SU-DHL-6 (cell line): ENCODE measurements around the gene PLEKHA7.

Experiments
- H2AFZ ChIP-seq: fragments of 200-600 bp; sonication (generic); 2 replicates; pipeline ENCODE4 v1.6.1; 2014; ENCODE audit warnings: low read depth, mild to moderate bottlenecking, moderate library complexity, mixed read lengths, antibody characterized with exemption, low read length; ENCODE audit not compliant: severe bottlenecking
- H3F3A ChIP-seq: fragments of 200-600 bp; shearing (Covaris generic); 2 replicates; pipeline ENCODE4 v1.6.0; 2016; ENCODE audit warnings: antibody characterized with exemption, mild to moderate bottlenecking; ENCODE audit not compliant: insufficient read depth
- H3K27ac ChIP-seq: fragments of 200-600 bp; sonication (generic); 2 replicates; pipeline ENCODE4 v1.5.1; 2016; ENCODE audit warnings: low read depth, mild to moderate bottlenecking, low read length, moderate library complexity, mixed read lengths
- H3K27me3 ChIP-seq: fragments of 200-600 bp; sonication (generic), shearing (Covaris generic); 2 replicates; pipeline ENCODE4 v1.6.0; 2014; ENCODE audit warnings: mild to moderate bottlenecking, low read length
- H3K36me3 ChIP-seq: fragments of 200-600 bp; sonication (generic); 2 replicates; pipeline ENCODE4 v1.6.1; 2014; ENCODE audit warnings: mild to moderate bottlenecking, low read length, mixed read lengths
- H3K4me2 ChIP-seq: fragments of 300-600, 200-600 bp; shearing (Covaris generic), sonication (generic); 2 replicates; pipeline ENCODE4 v1.6.0; 2014; ENCODE audit warnings: low read length, low read depth, mild to moderate bottlenecking; ENCODE audit not compliant: poor library complexity, severe bottlenecking
- H3K4me3 ChIP-seq: fragments of 200-600 bp; sonication (generic); 2 replicates; pipeline ENCODE4 v1.5.1; 2014; ENCODE audit warnings: antibody characterized with exemption, low read length, mild to moderate bottlenecking, mixed read lengths; ENCODE audit not compliant: insufficient read depth, poor library complexity, severe bottlenecking
- H3K79me2 ChIP-seq: fragments of 200-600 bp; sonication (generic); 2 replicates; pipeline ENCODE4 v1.6.1; 2014; ENCODE audit warnings: mild to moderate bottlenecking, low read length, moderate library complexity; ENCODE audit not compliant: insufficient read depth
- H3K9ac ChIP-seq: fragments of 200-600 bp; sonication (generic); 2 replicates; pipeline ENCODE4 v1.7.0; 2014; ENCODE audit warnings: mild to moderate bottlenecking, low read length
- H3K9me2 ChIP-seq: fragments of 200-600 bp; sonication (generic); replicated peaks from 2 replicates; pipeline ENCODE4 v1.6.1; 2014; ENCODE audit warnings: low read length; ENCODE audit not compliant: insufficient read depth
- H3K9me3 ChIP-seq: fragments of 200-600 bp; sonication (generic); 2 replicates; pipeline ENCODE4 v1.6.1; 2014; ENCODE audit warnings: low read length, mixed read lengths; ENCODE audit not compliant: insufficient read depth
- H4K20me1 ChIP-seq: fragments of 200-600 bp; sonication (generic); 2 replicates; pipeline ENCODE4 v1.6.1; 2014; ENCODE audit warnings: low read depth, mild to moderate bottlenecking, antibody characterized with exemption, low read length, moderate library complexity, mixed read lengths
- CTCF ChIP-seq: fragments of 200-600 bp; sonication (generic); IDR thresholded peaks from one replicate; pipeline ENCODE4 v1.5.1; 2017; ENCODE audit warnings: antibody characterized with exemption, mild to moderate bottlenecking, low read length, moderate library complexity; ENCODE audit not compliant: insufficient read depth, poor library complexity, severe bottlenecking
- EZH2phosphoT487 ChIP-seq: fragments of 200-600 bp; sonication (generic), shearing (Covaris generic); conservative IDR thresholded peaks from 2 replicates; pipeline ENCODE4 v1.6.1; 2018; ENCODE audit warnings: mild to moderate bottlenecking, antibody characterized with exemption, low read length, moderate library complexity, mixed read lengths

PLEKHA7 gene

GRCh38 chr11:17012712-17013547 lies 1.3 kb downstream of the PLEKHA7 start:
- Histone ChIP-seq H3K4me3 (no peak overlapping the region), H3K9ac (no peak overlapping the region), H3K36me3 (no peaks in the 10 kb centered on the region), H3K27me3 (no peaks in the 10 kb centered on the region), H2AFZ (no peak overlapping the region), H3F3A (no peaks in the 10 kb centered on the region), H4K20me1 (no peaks in the 10 kb centered on the region), H3K9me3 (no peaks in the 10 kb centered on the region), H3K79me2 (no peaks in the 10 kb centered on the region), H3K4me2 (no peak overlapping the region), H3K27ac (no peak overlapping the region), H3K9me2 (no peaks in the 10 kb centered on the region)
- TF ChIP-seq EZH2phosphoT487 (no peak), CTCF (no peak)

GRCh38 chr11:17012179-17012578 lies 2.0 kb downstream of the PLEKHA7 start:
- Histone ChIP-seq H3K9ac (no peak overlapping the region), H3F3A (no peaks in the 10 kb centered on the region), H3K4me2 (no peak overlapping the region), H2AFZ (no peak overlapping the region), H3K9me2 (no peaks in the 10 kb centered on the region), H4K20me1 (no peaks in the 10 kb centered on the region), H3K9me3 (no peaks in the 10 kb centered on the region), H3K36me3 (no peaks in the 10 kb centered on the region), H3K79me2 (no peaks in the 10 kb centered on the region), H3K27ac (no peak overlapping the region), H3K27me3 (no peaks in the 10 kb centered on the region), H3K4me3 (no peak overlapping the region)
- TF ChIP-seq EZH2phosphoT487 (no peak), CTCF (no peak)

GRCh38 chr11:17010851-17011420 lies 3.3 kb downstream of the PLEKHA7 start:
- Histone ChIP-seq H4K20me1 (no peaks in the 10 kb centered on the region), H3K4me3 (no peak overlapping the region), H3F3A (no peaks in the 10 kb centered on the region), H3K9me3 (no peaks in the 10 kb centered on the region), H3K27me3 (no peaks in the 10 kb centered on the region), H3K9ac (no peak overlapping the region), H3K36me3 (no peaks in the 10 kb centered on the region), H3K27ac (no peak overlapping the region), H2AFZ (no peak overlapping the region), H3K79me2 (no peaks in the 10 kb centered on the region), H3K9me2 (no peaks in the 10 kb centered on the region), H3K4me2 (no peak overlapping the region)
- TF ChIP-seq EZH2phosphoT487 (no peak), CTCF (no peak)
